ENCODE data around the gene METTL16.
A peak's percentile ranks its signal among the peaks of the same experiment; 100 is the strongest.

METTL16 gene

DNA sequence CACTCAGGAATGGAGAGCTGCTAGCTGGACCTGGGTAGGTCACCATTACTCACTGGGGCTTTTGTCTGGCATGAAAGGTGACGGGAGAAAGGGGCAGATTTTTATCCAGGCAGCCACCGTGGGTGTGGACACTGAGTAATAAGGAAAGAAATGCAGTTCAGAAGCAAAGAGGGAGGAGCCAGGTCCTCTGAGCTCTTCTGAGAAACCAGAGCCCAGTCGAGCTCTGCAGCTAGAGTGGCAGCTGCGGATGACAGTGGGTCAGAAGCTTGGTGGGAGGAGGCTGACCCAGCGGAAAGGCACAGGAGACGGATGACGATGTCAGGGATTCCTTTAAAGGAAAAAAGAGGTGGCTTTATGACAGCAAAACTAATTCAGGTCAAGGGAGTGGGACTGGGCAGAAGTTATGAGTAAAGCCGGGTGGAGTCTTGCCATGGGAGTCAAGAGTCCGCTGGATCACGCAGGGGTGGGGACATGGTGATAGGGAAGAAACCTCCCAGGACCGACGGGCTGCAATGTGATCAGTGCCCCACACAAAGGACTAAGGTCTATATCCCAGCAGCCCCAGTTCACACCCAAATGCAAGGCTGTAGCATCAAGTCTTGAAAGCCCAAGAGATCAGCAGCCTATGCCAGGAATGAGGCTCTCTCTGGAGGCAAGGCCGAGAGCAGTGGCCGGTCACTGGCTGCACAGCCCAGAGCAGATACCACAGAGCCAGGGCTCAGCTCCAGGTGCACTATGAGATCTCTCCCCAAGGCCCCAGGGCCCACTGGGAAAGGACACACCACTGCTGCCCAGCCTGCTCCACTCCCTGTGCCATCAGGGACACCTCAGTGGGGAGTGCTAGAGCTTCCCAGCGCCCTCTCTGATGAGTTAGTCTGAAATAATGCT lies 104.5 kb downstream of the METTL16 start:
- Histone ChIP-seq H3K4me3 (ENCODE audit: insufficient read depth, low read depth, low read length, poor library complexity, severe bottlenecking) (no peak overlapping the region), H3K27me3 (replicated peaks; ENCODE audit: control insufficient read depth, insufficient read depth, low read length, poor library complexity, severe bottlenecking) (no peaks in the 10 kb centered on the region), H3K4me1 (ENCODE audit: control insufficient read depth, insufficient read depth, low read length, poor library complexity, severe bottlenecking) (peaks cover 5% of the 10 kb centered on the region), H3K36me3 (ENCODE audit: control insufficient read depth, insufficient read depth, low read length) (no peaks in the 10 kb centered on the region), H3K27ac (ENCODE audit: insufficient read depth, low read length, poor library complexity, severe bottlenecking) (no peak overlapping the region), H3K9me3 (ENCODE audit: control insufficient read depth, low read length) (no peaks in the 10 kb centered on the region)
- no peak for DNase-seq

GRCh38 chr17:2406271-2406902 lies 105.3 kb downstream of the METTL16 start:
- no peak overlapping the region for H3K27ac ChIP-seq (ENCODE audit: insufficient read depth, low read length, poor library complexity, severe bottlenecking)
- no peak for DNase-seq
- no peaks in the 10 kb centered on the region for H3K36me3 ChIP-seq (ENCODE audit: control insufficient read depth, insufficient read depth, low read length)
- no peak overlapping the region for H3K4me3 ChIP-seq (ENCODE audit: insufficient read depth, low read depth, low read length, poor library complexity, severe bottlenecking)
- H3K9me3 ChIP-seq (ENCODE audit: control insufficient read depth, low read length), result no peaks in the 10 kb centered on the region
- H3K4me1 ChIP-seq (ENCODE audit: control insufficient read depth, insufficient read depth, low read length, poor library complexity, severe bottlenecking), result peaks cover 6% of the 10 kb centered on the region
- no peaks in the 10 kb centered on the region for H3K27me3 ChIP-seq (replicated peaks; ENCODE audit: control insufficient read depth, insufficient read depth, low read length, poor library complexity, severe bottlenecking)

DNA sequence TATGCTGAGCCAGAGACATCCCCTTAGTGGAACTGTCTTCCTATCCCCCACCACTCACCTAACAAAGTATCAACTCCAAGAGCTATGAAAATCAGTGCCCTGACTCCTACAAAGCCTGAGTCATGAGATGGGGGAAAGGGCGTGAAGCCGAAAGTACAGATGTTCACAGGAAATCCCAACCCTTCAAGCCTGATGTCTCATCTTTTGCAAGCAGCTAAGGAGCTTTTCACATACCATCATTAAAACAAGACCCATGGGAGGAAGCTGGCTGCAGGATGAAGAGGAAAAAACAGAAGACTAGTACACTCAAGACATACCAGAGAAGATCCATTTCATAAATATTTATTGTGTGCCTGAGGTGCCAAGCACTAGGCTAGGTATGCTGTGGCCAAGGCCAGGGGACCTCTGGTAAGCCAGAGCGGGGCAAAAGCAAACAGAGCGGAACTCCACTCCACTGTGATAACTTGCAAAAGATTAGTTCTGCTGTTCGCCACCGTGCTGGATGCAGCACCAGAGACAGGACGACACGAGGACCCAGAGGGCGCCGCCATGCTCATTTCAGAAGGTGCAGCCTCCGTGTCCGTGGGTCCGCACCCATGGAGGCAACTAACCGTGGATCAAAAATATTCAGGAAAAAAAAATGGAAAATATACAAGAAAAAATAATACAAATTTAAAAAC lies 106.3 kb downstream of the METTL16 start:
- DNase-seq, result no peak
- H3K36me3 ChIP-seq (ENCODE audit: control insufficient read depth, insufficient read depth, low read length), result no peaks in the 10 kb centered on the region
- H3K9me3 ChIP-seq (ENCODE audit: control insufficient read depth, low read length), result no peaks in the 10 kb centered on the region
- H3K27me3 ChIP-seq (replicated peaks; ENCODE audit: control insufficient read depth, insufficient read depth, low read length, poor library complexity, severe bottlenecking), result no peaks in the 10 kb centered on the region
- peaks cover 6% of the 10 kb centered on the region for H3K4me1 ChIP-seq (ENCODE audit: control insufficient read depth, insufficient read depth, low read length, poor library complexity, severe bottlenecking)
- H3K27ac ChIP-seq (ENCODE audit: insufficient read depth, low read length, poor library complexity, severe bottlenecking), result no peak overlapping the region
- H3K4me3 ChIP-seq (ENCODE audit: insufficient read depth, low read depth, low read length, poor library complexity, severe bottlenecking), result no peak overlapping the region

GRCh38 chr17:2403044-2403443 lies 108.6 kb downstream of the METTL16 start:
- no peak overlapping the region for H3K4me3 ChIP-seq (ENCODE audit: insufficient read depth, low read depth, low read length, poor library complexity, severe bottlenecking)
- H3K36me3 ChIP-seq (ENCODE audit: control insufficient read depth, insufficient read depth, low read length), result no peaks in the 10 kb centered on the region
- H3K9me3 ChIP-seq (ENCODE audit: control insufficient read depth, low read length), result no peaks in the 10 kb centered on the region
- H3K27me3 ChIP-seq (replicated peaks; ENCODE audit: control insufficient read depth, insufficient read depth, low read length, poor library complexity, severe bottlenecking), result no peaks in the 10 kb centered on the region
- H3K4me1 ChIP-seq (ENCODE audit: control insufficient read depth, insufficient read depth, low read length, poor library complexity, severe bottlenecking), result peaks cover 18% of the 10 kb centered on the region
- H3K27ac ChIP-seq (ENCODE audit: insufficient read depth, low read length, poor library complexity, severe bottlenecking), result no peak overlapping the region
- no peak for DNase-seq

GRCh38 chr17:2402544-2402943 lies 109.1 kb downstream of the METTL16 start:
- peak overlapping the region; percentile 54 for H3K27ac ChIP-seq (ENCODE audit: insufficient read depth, low read length, poor library complexity, severe bottlenecking)
- no peaks in the 10 kb centered on the region for H3K27me3 ChIP-seq (replicated peaks; ENCODE audit: control insufficient read depth, insufficient read depth, low read length, poor library complexity, severe bottlenecking)
- H3K4me3 ChIP-seq (ENCODE audit: insufficient read depth, low read depth, low read length, poor library complexity, severe bottlenecking), result peak overlapping the region; percentile 44
- no peaks in the 10 kb centered on the region for H3K9me3 ChIP-seq (ENCODE audit: control insufficient read depth, low read length)
- H3K36me3 ChIP-seq (ENCODE audit: control insufficient read depth, insufficient read depth, low read length), result no peaks in the 10 kb centered on the region
- no peak for DNase-seq
- peaks cover 23% of the 10 kb centered on the region for H3K4me1 ChIP-seq (ENCODE audit: control insufficient read depth, insufficient read depth, low read length, poor library complexity, severe bottlenecking)

DNA sequence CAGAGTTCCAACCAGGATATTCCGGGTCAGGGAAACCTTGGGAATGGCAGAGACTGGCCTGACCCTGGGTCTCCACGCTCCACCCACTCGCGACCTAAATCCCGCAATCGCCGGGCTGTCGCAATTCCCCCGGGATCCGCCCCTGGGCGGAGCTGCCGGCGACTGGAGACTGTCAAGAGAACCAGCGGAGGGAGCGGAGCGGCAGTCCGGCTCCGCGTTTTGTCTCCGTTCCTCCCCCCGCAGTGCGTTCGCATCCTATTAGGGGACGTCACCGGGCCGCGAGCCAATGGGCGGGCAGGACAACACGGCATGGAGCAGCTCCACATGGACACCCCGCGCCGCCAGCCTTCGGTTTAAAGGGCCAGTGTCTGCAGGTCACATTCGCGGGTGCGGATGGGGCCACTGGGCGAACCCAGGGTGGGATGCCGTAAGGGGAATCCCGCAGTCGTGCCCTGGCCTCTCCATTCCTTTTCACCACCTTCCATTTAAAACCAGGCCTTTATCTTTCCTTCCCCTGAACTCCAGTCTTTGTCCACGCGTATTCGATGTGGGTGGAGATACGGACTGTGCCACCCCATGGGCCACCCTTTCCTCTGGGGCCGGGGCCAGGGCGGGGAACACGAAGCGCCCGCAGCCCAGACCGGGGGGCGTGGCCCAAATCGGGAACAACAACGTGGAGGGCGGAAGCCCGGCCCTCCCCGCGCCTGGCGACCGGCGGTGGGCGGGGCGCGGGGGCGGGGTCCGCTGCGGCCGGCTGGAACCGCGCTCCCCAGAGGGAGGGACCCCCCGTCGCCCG lies 110.1 kb downstream of the METTL16 start:
- H3K4me1 ChIP-seq (ENCODE audit: control insufficient read depth, insufficient read depth, low read length, poor library complexity, severe bottlenecking), result peaks cover 32% of the 10 kb centered on the region
- H3K27me3 ChIP-seq (replicated peaks; ENCODE audit: control insufficient read depth, insufficient read depth, low read length, poor library complexity, severe bottlenecking), result no peaks in the 10 kb centered on the region
- H3K27ac ChIP-seq (ENCODE audit: insufficient read depth, low read length, poor library complexity, severe bottlenecking), result peak overlapping the region; percentile 97
- no peaks in the 10 kb centered on the region for H3K9me3 ChIP-seq (ENCODE audit: control insufficient read depth, low read length)
- peak; percentile 99 to 100 (median 99) for DNase-seq
- peak overlapping the region; percentile 98 for H3K4me3 ChIP-seq (ENCODE audit: insufficient read depth, low read depth, low read length, poor library complexity, severe bottlenecking)
- no peaks in the 10 kb centered on the region for H3K36me3 ChIP-seq (ENCODE audit: control insufficient read depth, insufficient read depth, low read length)

DNA sequence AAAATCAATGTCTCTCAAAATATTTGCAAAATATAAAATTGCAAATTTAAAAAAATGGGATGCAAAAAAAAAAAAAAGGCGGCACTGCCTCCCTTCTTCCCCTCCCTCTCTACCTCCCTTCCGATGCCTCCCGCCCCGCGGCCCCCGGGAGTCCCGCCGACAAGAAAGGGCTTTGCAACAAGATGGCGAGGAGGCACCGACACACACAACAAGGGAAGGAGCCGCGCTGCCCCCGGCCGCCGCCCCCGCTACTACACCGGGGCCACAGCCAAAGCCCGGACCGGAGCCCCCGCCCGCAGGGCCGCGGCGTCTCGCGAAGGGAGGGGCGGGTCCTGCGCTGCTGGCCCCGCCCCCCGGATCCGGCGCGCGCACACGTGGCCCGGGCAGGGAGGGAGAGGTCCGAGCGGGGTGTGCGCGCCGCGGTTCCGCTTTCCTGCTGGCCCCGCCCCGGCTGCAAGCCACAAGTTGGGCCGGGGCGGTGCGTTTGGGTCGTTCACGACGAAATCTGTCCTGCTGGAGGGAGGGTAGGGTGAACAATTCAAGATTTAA lies 110.7 kb downstream of the METTL16 start, which contains the start of gene MNT:
TSS of gene MNT (minus strand) at position 184 of the 549 bp plus-strand sequence. CDS start 348 bp downstream, outside the sequence.
- H3K27me3 ChIP-seq (replicated peaks; ENCODE audit: control insufficient read depth, insufficient read depth, low read length, poor library complexity, severe bottlenecking), result no peaks in the 10 kb centered on the region
- H3K9me3 ChIP-seq (ENCODE audit: control insufficient read depth, low read length), result no peaks in the 10 kb centered on the region
- peak within 1 kb of the TSS; percentile 97 for H3K27ac ChIP-seq (ENCODE audit: insufficient read depth, low read length, poor library complexity, severe bottlenecking)
- peaks cover 39% of the 10 kb centered on the region for H3K4me1 ChIP-seq (ENCODE audit: control insufficient read depth, insufficient read depth, low read length, poor library complexity, severe bottlenecking)
- DNase-seq, result peak; percentile 91 to 94 (median 92)
- H3K36me3 ChIP-seq (ENCODE audit: control insufficient read depth, insufficient read depth, low read length), result no peaks in the 10 kb centered on the region
- H3K4me3 ChIP-seq (ENCODE audit: insufficient read depth, low read depth, low read length, poor library complexity, severe bottlenecking), result peak within 1 kb of the TSS; percentile 98

DNA sequence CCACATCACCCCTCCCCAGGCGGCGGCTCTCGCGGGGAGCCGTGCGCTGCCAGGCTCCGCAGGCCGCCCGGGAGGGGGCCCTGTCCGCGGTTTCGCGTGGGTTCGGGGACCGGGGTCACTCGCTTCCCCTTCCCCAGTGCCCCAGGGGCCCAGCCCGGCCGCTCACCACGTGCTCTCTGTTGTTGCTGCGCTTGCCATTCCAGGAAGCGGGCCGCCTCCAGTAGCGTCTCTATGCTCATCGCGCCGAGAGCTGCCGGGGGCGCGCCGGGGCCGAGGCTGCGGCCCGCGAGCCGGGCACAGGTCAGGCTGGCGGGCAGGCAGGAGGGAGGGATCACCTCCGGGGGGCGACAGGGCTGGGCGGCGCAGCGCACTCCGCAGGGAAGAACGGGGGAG lies 111.2 kb downstream of the METTL16 start:
- Histone ChIP-seq H3K4me3 (ENCODE audit: insufficient read depth, low read depth, low read length, poor library complexity, severe bottlenecking) (peak overlapping the region; percentile 98), H3K27me3 (replicated peaks; ENCODE audit: control insufficient read depth, insufficient read depth, low read length, poor library complexity, severe bottlenecking) (no peaks in the 10 kb centered on the region), H3K9me3 (ENCODE audit: control insufficient read depth, low read length) (no peaks in the 10 kb centered on the region), H3K36me3 (ENCODE audit: control insufficient read depth, insufficient read depth, low read length) (no peaks in the 10 kb centered on the region), H3K4me1 (ENCODE audit: control insufficient read depth, insufficient read depth, low read length, poor library complexity, severe bottlenecking) (peaks cover 44% of the 10 kb centered on the region), H3K27ac (ENCODE audit: insufficient read depth, low read length, poor library complexity, severe bottlenecking) (peak overlapping the region; percentile 97)
- DNase-seq, result peak in 2 of 3 donors; percentile 40 to 47

All from effector memory CD4-positive, alpha-beta T cell (primary cell).